HG02884 (cell line): ENCODE data around the gene AMH.

Source experiments
- ATAC-seq: cut with Tn5 transposase; IDR thresholded peaks from one replicate; pipeline ENCODE4 v1.9.1; 2021; ENCODE audit warnings: mild to moderate bottlenecking, moderate library complexity; ENCODE audit not compliant: unreplicated experiment

AMH gene

DNA sequence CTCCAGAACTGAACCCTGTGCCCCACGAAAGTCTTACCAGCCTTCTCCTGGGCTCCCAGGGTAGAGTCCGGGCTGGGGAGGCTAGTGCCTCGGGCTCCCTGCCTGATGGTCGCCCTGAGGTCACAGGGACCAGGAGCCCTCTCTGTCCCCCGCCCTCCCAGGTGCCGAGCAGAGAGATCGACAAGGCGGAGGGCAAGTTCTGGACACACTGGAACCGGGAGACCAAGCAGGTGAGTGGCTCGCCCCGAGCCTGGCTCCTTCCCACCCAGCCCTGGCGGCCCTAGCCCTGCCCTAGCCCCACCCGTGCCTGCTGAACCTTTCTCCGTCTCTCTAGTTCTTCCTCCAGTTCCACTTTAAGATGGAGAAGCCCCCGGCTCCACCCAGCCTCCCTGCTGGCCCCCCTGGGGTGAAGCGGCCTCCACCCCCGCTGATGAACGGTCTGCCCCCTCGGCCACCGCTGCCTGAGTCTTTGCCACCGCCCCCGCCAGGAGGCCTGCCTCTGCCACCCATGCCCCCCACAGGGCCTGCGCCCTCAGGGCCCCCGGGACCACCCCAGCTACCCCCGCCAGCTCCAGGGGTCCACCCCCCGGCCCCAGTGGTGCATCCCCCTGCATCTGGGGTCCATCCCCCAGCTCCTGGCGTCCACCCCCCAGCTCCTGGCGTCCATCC, 1.6 kb upstream of the AMH start:
- ATAC-seq, result no peak

- ATAC-seq, result no peak
Observed at GRCh38 chr19:2248136-2249009, 750 bp upstream of the AMH start.

DNA sequence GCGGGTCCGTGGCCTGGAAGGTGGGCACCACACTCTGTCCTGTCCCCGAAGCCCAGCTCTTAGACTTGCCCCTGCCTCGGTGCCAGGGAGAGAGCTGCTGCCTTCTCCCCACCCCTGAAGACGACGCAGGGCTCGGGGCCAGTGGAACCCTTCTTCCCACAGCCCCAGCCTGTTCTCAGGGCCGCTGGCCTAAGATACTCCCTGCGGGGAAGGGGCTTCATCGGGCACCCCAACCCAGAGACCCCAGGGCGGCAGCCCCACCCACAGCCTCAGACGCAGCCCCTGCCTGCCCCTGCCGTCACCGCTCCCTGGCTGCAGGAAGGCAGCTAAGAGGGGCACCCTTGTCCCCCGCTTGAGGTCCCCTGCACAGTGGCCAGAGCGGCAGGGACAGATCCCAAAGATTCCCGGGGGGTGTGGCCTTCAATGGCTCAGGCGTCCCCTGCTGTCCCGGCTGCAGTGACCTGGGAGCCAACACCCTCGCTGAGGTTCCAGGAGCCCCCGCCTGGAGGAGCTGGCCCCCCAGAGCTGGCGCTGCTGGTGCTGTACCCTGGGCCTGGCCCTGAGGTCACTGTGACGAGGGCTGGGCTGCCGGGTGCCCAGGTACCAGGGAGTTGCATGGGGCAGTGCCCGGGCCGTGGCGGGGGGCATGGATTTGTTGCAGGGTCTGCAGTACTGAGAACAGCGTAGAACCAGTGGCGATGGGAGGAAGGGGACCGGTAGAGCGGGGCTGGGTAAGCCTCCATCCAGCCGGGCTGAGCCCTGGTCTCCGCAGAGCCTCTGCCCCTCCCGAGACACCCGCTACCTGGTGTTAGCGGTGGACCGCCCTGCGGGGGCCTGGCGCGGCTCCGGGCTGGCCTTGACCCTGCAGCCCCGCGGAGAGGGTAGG, 1.0 kb downstream of the AMH start:
- ATAC-seq, result no peak

GRCh38 chr19:2250766-2251105, 1.6 kb downstream of the AMH start:
- ATAC-seq, result no peak

GRCh38 chr19:2251106-2252054, 2.3 kb downstream of the AMH start:
- no peak for ATAC-seq

DNA sequence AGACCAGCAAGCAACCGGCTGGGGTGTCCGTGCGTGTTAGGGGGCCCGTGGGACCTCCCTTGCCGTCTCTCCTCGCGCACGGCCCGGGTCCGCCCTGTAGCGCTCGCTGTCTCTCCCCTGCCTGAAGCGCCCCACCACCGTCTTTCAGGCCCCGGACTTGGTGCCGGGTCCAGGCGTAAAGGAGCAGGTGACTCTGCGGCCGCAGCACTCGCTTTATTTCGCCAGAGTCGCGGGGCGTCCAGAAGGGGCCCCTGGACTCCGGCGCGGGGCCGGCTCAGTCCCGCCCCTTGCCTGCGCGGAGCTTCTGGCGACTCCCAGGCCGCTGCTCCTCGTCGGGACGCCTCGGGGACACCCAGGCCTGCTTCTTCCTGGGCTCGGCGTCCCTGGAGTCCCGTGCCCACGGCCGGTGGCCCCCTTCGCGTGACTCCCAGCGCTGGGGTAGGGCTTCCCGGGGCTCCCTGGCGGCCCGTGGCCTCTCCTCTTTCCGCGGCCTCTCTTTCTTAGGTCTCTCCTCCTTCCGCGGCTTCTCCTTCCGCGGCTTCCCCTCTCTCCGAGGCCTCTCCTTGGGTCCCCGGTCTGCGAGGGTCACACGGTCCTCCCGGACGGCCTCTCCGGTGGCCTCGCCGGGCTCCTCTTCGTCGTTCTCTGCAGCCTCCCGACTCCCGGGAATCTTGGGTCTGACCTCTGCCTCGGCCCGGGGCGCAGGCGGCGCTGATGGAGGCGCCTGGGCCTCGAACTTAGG, 3.1 kb downstream of the AMH start:
- ATAC-seq, result no peak

- ATAC-seq, result no peak
Observed at GRCh38 chr19:2252797-2253105, 3.6 kb downstream of the AMH start.

- no peak for ATAC-seq
Observed at GRCh38 chr19:2253106-2254063, 4.3 kb downstream of the AMH start.

- no peak for ATAC-seq
Observed at GRCh38 chr19:2254064-2254872, 5.1 kb downstream of the AMH start.

DNA sequence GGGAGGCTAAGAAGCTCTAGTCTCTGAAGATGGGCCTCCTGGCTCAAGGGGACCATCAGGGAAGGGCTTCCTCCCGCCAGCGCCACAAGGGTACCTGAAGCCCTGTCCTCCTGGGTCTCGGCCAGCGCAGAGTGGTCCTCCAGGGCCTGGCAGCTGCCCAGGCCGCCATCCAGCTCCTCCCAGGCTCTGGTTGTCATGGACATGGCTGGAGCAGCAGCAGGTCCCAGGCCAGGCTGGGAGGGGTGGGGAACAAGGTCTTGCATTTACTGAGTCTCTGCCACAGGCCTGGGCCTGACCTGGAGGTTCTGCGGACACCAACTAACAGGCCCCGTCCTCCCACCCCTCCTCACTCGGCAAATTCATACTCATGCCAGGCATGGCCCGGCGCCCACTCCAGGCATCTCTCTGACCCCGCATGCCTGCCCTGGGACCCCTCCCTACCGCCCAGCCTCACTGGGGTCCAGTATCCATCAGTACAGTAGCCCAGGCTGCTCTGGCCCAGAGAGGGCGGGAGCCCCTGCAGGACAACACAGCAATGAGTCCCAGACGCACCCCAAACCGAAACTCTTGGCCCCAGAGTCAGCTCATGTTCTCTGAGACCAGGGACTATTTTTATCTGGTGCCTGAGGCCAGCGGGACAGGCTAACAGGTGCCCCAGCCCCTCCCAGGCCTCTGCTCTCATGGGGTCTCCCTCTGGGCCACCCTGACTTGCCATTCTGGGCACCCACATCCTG, 6.2 kb downstream of the AMH start:
- ATAC-seq, result no peak

- no peak for ATAC-seq
Observed at GRCh38 chr19:2255982-2256685, 7.0 kb downstream of the AMH start, which contains the start of gene JSRP1. Gene JSRP1 (minus strand): TSS chr19:2256417. CDS start chr19:2255314, 1,103 bp downstream.

GRCh38 chr19:2259336-2259735, 10.2 kb downstream of the AMH start:
- ATAC-seq, result no peak

- ATAC-seq, result no peak
Observed at GRCh38 chr19:2260341-2260805, 11.2 kb downstream of the AMH start.

DNA sequence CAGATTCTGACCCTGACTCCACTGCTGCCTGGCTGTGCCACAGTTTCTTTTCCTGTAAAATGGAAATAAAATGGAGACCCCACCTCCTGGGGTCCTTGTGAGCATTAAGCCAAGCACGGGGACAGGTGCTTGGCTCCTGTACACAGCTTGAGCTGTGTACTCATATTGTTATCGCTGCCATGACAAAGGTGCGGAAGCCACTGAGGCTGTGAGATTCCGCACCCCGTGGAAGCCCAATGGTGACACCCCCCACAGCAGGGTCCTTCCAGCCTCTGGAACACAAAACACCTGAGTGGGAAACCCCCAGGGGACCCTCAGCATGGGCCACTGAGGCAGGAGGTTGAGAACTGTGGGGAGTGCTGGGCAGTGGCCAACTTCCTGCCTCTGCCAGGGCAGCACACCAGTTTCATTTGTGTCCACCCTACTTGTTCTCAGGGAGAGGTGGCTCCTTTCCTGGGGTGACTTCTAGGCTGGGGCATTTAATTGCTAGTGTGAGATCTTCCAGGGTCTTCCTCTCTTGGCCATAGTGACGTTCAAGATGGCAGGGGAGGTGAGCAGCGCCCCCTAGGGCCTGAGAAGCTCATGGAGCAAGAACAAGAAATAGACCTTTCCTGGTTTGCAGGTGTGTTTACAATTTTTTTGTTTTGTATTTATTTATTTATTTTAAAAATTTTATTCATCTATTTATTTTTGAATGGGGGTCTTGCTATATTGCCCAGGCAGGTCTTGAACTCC, 12.5 kb downstream of the AMH start:
- no peak for ATAC-seq

GRCh38 chr19:2266183-2266993, 17.3 kb downstream of the AMH start:
- ATAC-seq, result no peak
